GM21529 (cell line): ENCODE data around the gene ECSCR.
A peak's percentile ranks its signal among the peaks of the same experiment; 100 is the strongest.

Source experiments
- ATAC-seq: cut with Tn5 transposase; IDR thresholded peaks from one replicate; pipeline ENCODE4 v1.9.1; 2021; ENCODE audit not compliant: unreplicated experiment

The ECSCR gene

DNA sequence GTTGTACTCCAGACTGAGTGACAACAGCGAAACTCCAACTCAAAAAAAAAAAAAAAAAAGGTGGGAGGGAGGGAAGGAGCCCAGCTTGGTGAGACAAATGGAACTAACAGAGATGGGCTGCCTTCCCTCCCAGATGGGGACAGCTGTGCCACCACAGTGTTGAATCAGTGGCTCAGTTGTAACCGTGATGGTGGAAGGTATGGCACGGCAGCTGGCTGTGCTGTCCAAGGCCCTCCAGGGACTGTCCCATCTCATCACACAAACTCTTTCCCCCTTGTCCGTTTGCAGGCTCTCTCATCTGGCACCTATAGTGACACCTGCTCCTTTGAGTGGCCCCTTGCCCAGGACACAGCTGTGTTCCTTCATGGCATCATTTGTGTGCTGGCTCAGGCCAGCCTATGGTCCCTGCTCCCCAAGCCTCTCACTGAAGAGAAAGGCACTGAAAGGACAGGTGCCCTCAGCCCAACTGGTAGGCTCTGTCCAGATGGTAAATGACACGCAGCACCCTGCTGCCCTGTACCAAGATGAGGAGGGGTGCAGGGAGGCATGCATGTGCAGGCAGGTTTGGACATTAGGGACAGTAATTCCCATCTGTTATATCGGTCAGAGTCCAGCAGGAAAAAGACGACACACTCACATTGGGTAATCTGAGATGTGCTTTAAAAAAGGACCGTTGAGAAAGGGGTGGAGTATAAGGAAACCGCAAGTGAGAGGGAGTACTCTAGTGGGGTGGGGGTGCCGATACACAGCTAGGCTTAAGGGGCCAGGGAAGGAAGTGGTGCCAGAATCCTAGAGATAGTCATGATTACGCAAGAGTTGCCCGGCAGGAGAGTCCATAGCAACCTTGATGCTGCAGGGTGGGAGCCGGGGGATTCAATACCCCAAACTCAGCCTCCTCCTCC lies 12.6 kb upstream of the ECSCR start:
- ATAC-seq, result no peak

DNA sequence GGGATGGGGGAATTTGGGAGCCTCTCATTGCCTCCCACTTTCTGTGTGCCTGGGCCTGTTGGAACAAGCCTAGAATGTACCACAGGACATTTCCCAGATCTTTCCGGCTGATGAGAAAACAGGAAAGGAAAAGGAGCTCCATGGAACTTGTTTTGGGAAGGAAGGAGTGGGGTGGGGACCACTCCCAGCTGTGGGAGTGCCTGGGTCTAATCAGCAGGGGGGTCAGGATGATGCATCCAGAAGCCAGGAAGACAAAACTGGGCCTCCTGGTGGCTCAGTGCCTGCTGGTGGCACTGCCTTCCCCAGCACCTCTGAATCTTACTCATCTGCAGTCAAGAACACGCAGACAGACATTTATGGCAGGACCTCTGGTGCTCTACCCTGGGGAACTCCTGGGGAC lies 11.0 kb upstream of the ECSCR start:
- ATAC-seq, result no peak

DNA sequence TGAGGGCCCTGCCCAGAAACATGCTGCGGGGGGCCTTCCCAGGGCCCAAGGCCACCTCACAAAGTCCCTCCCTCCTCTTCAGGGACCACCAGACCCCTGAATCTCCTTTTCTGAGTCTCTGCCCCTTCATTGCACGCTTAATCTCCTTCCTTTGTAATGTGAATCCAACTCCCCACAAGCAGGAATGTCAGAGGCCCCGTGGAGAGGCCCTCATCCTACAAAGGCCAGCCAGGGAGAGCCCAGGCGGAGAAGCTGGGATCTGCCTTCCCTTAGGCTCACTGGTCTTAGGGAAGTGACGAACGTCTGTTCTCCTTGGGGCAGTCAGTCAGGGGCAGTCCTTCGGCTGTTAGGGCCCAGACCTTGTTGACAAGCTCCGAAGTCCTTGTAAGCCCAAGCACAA lies 10.6 kb upstream of the ECSCR start:
- ATAC-seq, result no peak

DNA sequence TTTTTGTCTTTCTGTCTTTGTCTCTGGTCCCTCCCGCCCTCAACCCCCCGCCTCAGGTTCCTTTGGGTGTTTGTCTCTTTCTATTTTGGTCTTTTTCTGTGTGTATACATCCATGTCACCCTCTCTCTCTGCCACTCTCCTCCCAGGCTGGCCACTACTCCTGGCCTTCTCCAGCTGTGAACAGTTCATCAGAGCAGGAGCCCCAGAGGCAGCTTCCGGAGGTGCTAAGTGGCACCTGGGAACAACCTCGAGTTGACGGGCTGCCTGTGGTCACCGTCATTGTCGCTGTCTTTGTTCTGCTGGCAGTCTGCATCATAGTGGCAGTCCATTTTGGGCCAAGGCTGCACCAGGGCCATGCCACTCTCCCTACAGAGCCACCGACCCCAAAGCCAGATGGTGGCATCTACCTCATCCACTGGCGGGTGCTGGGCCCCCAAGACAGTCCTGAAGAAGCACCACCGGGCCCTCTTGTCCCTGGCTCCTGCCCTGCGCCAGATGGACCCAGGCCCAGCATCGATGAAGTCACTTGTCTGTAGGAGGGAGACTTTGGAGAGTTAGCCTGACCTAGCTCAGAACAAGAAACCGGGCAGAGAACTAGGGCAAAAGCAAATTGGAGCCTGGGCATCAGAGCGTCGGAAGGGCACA lies 10.0 kb upstream of the ECSCR start:
- no peak for ATAC-seq

DNA sequence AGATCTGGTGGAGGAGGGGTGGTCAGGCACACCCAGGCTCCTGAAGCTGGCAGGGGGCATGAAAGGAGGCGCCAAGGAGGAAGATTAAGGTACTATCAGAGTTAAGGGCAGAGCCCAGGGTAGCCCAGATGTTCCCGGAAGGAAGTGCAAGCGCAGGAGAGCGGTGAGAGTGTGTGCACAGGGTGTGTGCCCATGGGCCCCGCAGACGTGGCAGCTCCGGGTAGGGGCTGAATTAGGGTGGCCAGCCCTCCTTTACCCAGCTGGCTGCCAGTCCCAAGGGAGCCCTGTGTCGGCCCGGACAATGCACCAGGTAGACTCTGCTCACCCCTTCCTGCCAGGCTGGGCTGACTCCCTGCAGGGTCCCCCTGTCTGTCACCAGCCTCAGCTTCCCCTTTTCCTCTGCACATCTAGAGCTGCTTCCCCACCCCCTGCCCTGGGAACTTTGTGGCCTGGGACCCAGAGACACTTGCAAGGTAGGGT lies 8.3 kb upstream of the ECSCR start, which contains the start of gene SMIM33:
Gene SMIM33, plus strand, starts transcription at position 184 of the 480 bp plus-strand sequence. Its CDS starts 118 bp downstream, at position 302.
- ATAC-seq, result no peak

DNA sequence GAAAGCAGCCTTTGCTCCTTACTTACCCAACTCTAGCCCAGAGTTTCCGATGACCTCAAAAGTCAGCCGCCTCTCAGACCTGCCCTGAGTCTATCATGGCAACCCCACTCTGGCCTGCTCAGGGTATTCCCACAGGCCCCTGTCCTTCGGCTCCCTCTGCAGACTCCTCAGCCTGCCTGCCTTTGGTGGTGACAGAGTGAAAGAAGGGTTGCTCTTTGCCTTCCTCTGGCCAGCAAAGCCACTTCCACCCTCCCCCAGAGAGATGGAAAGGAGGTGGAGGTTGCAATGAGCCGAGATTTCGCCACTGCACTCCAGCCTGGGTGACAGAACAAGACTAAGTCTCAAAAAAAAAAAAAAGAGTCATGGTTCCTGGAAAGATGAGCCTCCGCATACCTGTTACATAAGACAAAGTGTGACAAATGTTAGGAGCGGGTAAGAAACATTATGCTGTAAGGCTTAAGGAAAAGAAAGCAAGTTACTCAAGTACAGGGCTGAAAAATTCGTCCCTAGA lies 5.9 kb upstream of the ECSCR start:
- ATAC-seq, result no peak

DNA sequence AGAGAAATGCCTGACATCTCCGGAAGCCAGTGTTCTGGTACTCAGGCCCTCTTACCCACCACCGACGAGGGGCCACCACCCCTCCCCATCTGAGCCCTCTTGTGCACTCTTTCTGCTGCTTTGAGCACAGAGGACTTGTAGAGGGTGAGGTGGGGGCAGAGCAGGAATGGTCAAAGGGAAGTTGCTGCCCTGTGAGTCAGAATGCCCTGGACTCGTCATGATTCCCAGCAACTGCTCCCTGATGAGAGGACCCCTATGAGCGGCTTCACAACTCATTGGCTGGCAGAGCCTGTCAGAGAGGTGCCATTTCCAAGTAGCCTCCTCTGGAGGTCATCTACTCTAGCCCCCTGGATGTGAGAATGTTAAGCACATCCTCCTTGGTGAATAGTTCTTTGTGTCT lies 845 bp downstream of the ECSCR start:
- no peak for ATAC-seq

DNA sequence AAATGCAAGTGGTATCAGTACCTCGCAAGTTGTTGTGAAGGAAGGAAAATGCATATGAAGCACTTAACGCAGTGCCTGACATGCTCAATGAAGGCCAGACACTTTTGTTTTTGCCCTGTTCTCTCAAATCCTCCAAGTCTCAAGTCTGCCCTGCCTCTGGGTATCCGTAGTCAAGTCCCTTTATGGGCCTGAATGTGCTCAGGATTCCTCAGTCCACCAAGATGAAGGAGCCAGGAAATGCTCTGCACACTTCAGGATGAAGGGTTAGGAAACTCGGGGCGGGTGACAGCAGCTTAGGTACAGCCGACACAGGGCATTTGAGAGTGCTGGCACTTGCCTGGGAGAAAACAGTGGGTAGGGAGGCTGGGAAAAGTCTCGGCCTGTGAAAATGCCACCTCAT lies 1.4 kb downstream of the ECSCR start:
- no peak for ATAC-seq

DNA sequence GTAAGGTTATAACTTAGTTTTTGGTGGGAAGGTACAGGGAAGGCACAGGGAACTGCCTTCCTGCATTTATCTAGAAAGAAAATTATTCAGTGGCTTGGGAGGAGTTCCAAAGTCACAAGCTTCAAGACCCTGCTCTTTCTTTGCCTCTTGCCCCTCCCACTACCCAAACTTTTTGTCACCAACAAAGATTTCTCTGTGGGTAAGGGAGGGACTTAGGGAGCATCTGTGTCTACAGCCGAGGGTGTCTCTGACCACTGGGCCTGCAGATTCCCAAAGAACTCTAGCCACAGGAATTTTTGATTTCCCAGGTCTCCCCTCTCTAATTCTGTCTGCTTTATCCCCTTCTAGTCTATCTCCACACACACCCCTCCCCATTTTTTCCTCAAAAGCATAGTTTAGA lies 2.1 kb downstream of the ECSCR start:
- no peak for ATAC-seq

DNA sequence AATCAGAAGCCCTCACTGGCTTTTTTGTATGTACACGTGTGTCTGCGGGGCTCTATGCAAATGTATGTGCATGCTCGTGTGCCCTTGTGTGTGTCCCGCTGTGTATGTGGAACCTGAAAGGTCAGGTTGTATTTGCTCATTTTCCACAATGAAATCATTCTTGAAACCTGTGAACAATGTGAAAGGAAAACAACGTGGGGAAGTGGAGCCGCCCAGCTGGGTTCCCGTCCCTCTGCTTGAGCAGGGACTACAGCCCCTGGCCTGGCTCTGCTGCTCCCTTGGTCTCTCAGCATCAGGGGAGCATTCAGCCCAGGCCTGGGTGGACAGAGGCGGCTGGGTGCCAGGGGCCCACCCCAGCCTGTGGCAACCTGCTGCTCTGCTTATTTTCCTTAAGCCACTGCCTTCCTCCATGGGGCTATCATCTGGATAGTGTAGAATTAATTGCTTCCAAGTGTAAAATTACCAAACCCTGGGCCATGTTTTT lies 3.0 kb downstream of the ECSCR start:
- peak; percentile 43 for ATAC-seq

DNA sequence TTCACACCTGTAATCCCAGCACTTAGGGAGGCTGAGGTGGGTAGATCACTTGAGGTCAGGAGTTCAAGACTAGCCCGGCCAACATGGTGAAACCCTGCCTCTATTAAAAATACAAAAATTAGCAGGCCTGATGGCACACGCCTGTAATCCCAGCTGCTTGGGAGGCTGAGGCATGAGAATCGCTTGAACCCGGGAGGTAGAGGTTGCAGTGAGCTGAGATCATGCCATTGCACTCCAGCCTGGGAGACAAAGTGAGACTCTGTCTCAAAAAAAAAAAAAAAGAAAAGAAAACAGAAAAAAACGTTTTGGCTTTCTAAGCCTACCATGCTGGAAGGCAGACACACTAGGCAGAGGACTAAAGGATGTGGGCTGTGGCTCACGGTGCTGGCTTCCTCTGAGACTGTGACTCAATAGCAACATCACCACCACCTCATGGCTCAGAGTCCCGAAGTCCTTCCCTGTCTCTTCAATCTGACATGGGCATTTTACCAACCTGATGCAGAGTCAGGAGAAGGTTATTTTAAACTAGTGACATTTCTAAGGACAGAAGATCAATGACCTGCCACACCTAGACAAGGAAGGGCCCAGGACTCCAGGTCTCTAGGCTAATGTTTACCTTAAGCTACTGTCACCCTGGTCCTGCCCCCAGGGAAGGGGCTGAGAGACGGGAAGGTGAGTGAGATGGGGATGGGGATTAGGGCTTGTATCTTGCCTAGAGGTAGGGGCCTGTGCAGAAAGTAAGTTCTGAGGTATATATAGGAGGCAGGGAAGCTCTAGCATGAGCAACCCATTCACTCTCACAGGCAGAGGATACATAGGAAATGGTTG lies 3.7 kb downstream of the ECSCR start:
- peak; percentile 64 for ATAC-seq

DNA sequence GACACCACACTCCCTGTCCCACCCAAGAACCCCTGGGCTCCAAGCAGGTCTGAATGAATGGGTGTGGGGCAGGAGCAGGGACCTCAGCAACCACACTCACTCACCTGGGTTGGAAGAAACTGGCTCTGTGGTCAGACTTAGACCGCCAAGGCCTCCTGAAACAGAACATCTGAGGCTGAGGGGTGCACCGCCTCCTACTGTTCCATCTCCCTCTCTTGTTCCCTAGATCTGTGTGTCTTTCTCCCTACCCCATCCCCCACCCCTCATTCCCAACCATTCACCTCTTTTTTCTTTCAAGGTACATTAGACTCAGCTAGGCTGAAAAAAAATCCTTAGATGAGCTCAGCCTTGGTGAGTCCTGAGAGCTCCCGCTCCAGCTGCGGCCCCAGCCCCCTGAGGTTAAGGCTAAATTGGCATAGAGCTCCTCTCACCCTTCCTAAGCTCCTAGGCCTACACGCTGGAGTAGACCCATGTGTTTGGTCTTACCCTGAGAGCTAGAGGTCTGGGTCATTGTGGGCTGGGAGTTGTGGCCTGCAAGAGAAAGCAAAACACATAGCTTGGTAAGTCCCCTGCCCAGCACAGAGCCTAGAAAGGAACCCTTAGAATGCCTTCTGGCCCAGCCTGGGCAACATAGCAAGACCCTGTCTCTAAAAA lies 4.8 kb downstream of the ECSCR start:
- peak; percentile 31 for ATAC-seq

DNA sequence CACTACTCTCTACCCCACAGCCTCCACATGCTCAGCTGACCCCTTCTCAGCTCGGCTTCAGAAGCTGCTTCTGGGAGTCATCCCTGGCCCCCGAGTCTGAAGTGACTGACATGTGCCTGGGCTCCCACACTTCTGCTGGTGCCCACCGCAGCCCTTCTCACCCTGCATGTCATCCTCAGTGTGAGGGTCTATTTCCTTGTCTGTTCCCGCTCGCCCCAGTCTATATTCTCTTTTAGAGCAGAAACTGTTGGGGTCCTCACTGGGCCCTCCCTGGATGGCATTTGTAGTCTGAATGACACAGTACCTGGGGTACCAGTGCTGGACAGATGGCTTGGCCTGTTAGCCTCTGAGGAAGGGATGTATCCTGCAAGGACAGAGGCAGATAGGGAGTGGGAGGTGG lies 5.3 kb downstream of the ECSCR start:
- no peak for ATAC-seq

DNA sequence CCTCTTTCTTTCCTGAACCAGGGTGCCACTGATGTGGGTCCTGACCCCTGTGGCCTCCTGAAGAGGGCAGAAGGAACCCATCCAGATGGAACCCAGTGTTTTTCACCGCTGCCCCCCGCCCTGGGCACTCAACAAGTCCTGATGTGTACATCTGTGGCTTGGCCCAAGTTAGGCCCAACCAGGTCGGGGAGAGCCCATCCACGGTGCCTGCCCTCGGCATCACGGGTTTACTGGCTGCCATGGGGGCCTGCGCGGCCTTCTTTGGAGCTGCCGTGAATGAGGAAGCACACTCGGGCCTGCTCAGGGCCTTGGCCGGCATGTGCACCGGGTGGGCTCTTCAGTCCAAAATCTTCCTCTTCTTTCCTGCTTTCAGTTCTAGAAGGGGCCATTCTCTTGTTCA lies 5.8 kb downstream of the ECSCR start:
- no peak for ATAC-seq

DNA sequence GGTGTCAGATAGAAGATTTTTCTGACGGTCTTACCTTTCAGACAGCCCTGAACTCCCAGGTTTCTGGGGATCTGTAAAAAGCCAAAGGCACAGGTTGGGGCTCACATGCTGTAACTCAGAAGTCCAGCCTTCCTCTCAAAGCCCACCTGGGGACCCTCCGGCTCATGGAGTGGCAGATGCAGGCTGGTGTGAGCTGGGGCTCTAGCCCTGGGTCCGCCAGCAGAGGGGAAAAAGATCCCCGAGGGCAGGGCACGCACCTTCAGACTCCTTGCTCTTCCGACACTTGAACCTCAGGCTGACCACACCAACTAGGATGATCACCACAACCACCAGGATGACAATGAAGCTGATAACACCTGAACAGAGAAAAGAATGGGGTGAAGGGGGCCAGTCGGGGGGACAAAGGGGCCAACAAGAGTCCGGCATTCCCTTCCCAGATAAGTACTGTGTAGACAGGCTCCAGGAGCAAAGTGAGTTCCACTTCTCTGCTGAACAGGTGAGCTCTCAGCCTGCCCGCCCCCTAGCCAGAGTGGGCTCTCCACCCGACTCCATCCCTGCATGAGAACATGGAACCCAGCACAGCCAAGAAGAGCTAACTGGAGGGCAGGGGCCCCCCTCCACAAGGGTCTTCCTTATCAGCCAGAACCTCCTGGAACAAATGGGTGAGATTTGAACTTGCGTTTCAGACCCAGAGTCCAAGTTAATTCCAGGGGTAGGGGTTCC lies 7.8 kb downstream of the ECSCR start:
- no peak for ATAC-seq

DNA sequence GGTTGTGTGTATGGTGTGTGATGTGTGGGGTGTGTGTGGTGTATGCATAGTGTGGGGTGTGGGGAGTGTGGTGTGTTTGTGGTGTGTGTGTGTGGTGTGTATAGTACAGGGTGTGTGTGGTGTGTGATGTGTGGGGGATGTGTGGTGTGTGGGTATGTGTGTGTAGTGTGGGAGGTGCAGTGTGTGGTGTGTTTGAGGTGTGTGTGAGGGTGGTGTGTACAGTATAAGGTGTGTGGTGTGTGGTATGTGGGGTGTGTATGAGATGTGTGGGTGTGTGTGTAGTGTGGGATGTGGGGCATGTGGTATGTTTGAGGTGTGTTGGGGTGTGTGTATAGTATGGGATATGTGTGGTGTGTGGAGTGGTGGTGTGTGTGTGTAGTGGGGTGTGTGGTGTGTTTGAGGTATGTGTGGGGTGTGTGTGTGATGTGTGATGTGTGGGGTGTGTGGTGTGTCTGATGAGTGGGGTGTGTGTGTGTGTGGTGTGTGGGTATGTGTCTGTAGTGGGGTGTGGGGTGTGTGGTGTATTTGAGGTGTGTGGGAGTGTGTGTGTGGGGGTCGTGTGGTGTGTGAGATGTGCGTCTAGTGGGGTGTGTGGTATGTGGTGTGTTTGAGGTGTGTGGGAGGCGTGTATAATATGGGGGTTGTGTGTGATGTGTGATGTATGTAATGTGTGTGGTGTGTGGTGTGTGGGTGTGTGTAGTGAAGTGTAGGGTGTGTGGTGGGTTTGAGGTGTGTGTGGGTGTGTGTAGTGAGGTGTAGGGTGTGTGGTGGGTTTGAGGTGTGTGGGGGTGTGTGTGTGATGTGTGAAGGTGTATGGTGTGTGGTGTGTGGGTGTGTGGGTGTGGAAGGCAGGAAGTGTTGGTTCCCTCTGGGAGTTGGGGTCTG lies 8.6 kb downstream of the ECSCR start:
- ATAC-seq, result no peak

DNA sequence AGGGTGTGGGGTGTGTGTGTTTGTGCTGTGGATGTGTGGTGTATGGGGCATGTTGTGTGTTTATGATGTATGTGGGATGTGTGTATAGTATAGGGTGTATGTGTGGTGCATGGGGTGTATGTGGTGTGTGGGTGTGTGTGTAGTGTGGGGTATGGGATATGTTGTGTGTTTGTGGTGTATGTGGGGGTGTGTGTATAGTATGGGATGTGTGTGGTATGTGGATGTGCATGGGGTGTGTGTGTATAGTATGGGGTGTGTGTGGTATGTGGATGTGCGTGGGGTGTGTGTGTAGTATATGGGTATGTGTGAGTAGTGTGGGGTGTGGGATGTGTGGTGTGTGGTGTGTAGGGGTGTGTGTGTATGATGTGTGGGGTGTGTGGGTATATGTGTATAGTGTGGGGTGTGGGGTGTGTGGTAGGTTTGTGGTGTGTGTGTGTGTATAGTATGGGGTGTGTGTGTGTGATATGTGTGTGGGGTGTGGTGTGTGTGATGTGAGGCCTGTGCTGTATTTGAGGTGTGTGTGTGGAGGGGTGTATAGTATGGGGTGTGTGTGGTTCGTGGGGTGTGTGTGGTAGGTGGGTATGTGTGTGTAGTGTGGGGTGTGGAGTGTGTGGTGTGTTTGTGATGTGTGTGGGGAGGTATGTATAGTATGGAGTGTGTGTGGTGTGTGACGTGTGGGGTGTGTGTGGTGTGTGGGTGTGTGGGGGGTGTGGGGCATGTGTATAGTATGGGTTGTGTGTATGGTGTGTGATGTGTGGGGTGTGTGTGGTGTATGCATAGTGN lies 10.5 kb downstream of the ECSCR start:
- no peak for ATAC-seq

DNA sequence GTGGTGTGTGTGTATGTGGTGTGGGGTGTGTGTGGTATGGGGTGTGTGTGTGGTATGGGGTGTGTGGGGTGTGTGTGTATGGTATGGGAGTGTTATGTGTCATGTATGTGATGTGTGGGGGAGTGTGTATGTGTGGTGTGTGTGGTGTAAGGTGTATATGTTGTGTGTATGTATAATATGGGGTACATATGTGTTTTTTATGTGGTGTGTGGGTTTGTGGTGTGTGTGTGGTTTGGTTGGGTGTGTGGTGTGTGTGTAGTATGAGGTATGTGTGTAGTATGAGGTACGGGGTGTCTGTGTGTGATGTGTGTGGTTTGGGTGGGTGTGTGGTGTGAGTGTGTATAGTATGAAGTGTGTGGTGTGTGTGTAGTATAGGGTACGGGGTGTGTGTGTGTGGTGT lies 11.4 kb downstream of the ECSCR start:
- ATAC-seq, result no peak
